ENCODE data around the gene GET4.

- no peak for TF ChIP-seq CTCF (IDR thresholded peaks at IDR 0.05)
- no peak for TF ChIP-seq ZFX (IDR thresholded peaks at IDR 0.05; ENCODE audit: borderline replicate concordance)
Observed at GRCh38 chr7:844043-844442, 32.3 kb upstream of the GET4 start.

Data from 22Rv1 (cell line).